ENCODE data around the gene SYT2. TPM values are rescaled to one million over a fixed set of nuclear protein-coding genes. Genes with fewer than 3 reads are reported as not detected.
"Not testable (repeated sequence)": the region's sequence is repeated elsewhere in the genome, so short reads cannot be mapped to it uniquely, and the experiment has no call there.

The SYT2 gene
- total RNA-seq, 6 donors from 2014 or later, result 0.14 TPM; not detected in 5

DNA sequence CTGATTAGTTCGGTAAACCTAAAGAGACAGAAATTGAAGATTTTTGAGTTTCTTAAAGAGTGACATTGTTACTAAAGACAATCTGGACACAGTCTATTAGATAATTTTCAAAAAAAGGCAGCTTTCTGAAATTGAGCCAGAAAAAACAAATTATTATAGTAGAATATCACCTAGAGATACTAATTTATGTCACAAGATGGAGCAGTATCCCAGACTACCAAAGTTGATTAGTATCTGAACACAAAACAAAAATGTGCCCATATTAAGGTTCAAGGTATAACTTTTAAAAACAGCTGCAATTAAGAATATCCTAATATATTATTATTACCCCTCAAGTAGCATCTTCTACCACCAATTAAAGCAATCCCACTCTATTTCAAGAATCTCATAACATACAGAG, 40.5 kb upstream of the SYT2 start:
- no peaks in the 10 kb centered on the region for H3K4me1 ChIP-seq
- TF ChIP-seq POLR2AphosphoS5 (IDR thresholded peaks at IDR 0.05) (no peak), EP300 (IDR thresholded peaks at IDR 0.05) (no peak), POLR2A (IDR thresholded peaks at IDR 0.05) (no peak)
- TF ChIP-seq, protein P1, sequence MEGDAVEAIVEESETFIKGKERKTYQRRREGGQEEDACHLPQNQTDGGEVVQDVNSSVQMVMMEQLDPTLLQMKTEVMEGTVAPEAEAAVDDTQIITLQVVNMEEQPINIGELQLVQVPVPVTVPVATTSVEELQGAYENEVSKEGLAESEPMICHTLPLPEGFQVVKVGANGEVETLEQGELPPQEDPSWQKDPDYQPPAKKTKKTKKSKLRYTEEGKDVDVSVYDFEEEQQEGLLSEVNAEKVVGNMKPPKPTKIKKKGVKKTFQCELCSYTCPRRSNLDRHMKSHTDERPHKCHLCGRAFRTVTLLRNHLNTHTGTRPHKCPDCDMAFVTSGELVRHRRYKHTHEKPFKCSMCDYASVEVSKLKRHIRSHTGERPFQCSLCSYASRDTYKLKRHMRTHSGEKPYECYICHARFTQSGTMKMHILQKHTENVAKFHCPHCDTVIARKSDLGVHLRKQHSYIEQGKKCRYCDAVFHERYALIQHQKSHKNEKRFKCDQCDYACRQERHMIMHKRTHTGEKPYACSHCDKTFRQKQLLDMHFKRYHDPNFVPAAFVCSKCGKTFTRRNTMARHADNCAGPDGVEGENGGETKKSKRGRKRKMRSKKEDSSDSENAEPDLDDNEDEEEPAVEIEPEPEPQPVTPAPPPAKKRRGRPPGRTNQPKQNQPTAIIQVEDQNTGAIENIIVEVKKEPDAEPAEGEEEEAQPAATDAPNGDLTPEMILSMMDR (IDR thresholded peaks at IDR 0.05), result no peak
- peaks cover 31 to 88% (median 53%) of the 10 kb centered on the region in 4 donors for H3K36me3 ChIP-seq
- no peak overlapping the region for H3K4me3 ChIP-seq
- no peak for DNase-seq
- no peaks in the 10 kb centered on the region for H3K27me3 ChIP-seq
- H3K27ac ChIP-seq, result no peak overlapping the region
- ATAC-seq (ENCODE audit: low FRiP score in 2 of 2), result no peak
- H3K9me3 ChIP-seq, result no peaks in the 10 kb centered on the region
- WGBS, 2 donors, result 97 to 100% methylated on average over 1 of the region's 1 CpG

DNA sequence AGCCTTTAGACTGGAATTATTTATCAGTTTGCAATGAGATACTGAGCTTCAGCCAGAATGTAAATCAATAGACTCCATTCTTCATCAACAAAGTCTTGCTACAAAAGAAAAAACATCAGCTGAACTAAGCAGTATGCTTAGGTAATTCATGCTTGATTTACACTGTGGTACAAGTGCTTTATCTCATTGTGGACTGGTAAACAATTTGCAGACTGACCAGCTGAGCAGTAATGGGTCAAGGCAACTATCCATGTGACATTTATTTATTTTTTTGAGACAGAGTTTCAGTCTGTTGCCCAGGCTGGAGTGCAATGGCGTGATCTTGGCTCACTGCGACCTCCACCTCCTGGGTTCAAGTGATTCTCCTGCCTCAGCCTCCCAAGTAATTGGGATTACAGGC, 39.8 kb upstream of the SYT2 start:
- no peak overlapping the region for H3K27ac ChIP-seq
- peaks cover 33 to 88% (median 53%) of the 10 kb centered on the region in 4 donors for H3K36me3 ChIP-seq
- H3K4me1 ChIP-seq, result no peaks in the 10 kb centered on the region
- no peaks in the 10 kb centered on the region for H3K9me3 ChIP-seq
- TF ChIP-seq POLR2A (IDR thresholded peaks at IDR 0.05) (no peak), POLR2AphosphoS5 (IDR thresholded peaks at IDR 0.05) (no peak), EP300 (IDR thresholded peaks at IDR 0.05) (no peak)
- TF ChIP-seq, protein P1 (IDR thresholded peaks at IDR 0.05), result no peak
- H3K4me3 ChIP-seq, result no peak overlapping the region
- no peaks in the 10 kb centered on the region for H3K27me3 ChIP-seq
- DNase-seq (no peak), ATAC-seq (ENCODE audit: low FRiP score in 2 of 2) (no peak)
- WGBS, 2 donors, result 93 to 100% methylated on average over 2 of the region's 2 CpGs

DNA sequence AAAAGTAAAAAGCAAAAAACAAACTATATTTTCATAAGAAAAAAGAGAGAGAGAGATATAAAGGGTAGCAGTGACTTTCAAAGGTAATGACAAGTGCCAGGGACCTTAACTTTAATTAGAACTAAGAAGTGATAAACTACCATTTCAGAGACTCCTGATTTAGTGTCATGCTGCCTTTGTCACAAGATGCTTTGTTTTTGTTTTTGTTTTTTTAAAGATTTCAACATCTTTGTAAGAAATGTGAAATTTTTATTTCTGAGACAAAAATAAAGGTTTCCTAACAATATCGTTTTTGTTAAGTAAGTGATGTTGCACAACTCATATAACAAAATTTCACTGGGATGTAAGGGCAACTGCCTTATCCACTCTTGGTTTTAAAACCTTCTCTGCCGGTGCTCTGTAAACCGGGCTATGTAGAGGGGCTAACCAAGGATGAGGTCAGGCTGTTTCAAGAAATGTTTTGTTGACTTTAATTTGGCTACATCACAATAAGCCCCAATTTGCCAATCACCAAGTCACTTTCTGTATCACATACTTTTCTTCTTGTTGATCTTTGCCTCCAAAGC, 35.2 kb upstream of the SYT2 start:
- Histone ChIP-seq H3K27me3 (no peaks in the 10 kb centered on the region), H3K4me1 (no peaks in the 10 kb centered on the region), H3K4me3 (no peak overlapping the region), H3K36me3 (peaks cover 46 to 89% (median 63%) of the 10 kb centered on the region in 4 donors), H3K9me3 (no peaks in the 10 kb centered on the region), H3K27ac (no peak overlapping the region)
- DNase-seq, result no peak
- no peak for ATAC-seq (ENCODE audit: low FRiP score in 2 of 2)
- WGBS, 2 donors, result 64 to 79% methylated on average over 3 of the region's 3 CpGs
- TF ChIP-seq EP300 (IDR thresholded peaks at IDR 0.05), result no peak
- no peak for TF ChIP-seq POLR2A (IDR thresholded peaks at IDR 0.05)
- TF ChIP-seq, protein P1 (IDR thresholded peaks at IDR 0.05), result no peak
- TF ChIP-seq POLR2AphosphoS5 (IDR thresholded peaks at IDR 0.05), result no peak

DNA sequence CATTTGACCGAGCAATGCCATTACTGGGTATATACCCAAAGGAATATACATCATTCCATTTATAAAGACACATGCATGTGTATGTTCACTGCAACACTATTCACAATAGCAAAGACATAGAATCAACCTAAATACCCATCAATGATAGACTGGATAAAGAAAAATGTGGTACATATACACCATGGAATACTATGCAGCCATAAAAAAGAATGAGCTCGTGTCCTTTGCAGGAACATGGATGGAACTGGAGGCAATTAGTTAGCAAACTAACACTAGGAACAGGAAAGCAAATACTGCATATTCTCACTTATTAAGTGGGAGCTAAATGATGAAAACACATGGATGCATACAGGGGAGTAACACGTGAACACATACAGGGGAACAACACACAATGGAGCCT, 34.5 kb upstream of the SYT2 start:
- DNase-seq; H3K27me3 ChIP-seq; H3K4me1 ChIP-seq; H3K9me3 ChIP-seq; H3K27ac ChIP-seq; ATAC-seq (ENCODE audit: low FRiP score in 2 of 2); H3K4me3 ChIP-seq: not testable (repeated sequence)
- 97 to 98% methylated on average over 3 of the region's 3 CpGs for WGBS, 2 donors
- peaks cover 40 to 87% (median 63%) of the 10 kb centered on the region in 4 donors for H3K36me3 ChIP-seq

DNA sequence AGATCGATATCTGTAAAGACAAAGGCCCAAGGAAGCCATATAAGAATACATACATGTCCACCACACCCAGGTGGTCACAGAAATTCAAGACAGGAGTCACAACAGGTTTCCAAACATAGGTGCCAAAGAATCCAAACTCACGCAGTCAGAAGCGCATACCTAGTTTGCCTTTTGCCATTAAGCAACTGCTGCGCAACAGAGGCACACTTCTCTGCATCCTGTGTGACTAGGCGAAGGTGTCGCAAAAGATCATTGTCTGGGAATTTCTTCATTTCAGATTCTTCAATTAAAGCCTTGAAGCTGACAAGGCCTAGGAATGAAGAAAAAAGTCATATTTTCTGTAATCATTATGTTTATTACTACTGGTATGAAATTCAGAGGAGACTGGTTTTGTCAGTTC, 32.2 kb upstream of the SYT2 start:
- ATAC-seq (ENCODE audit: low FRiP score in 2 of 2), result no peak
- Histone ChIP-seq H3K4me1 (no peaks in the 10 kb centered on the region), H3K36me3 (peaks cover 31 to 91% (median 52%) of the 10 kb centered on the region in 4 donors), H3K27ac (no peak overlapping the region), H3K9me3 (no peaks in the 10 kb centered on the region), H3K27me3 (no peaks in the 10 kb centered on the region), H3K4me3 (no peak overlapping the region)
- TF ChIP-seq, protein P1 (IDR thresholded peaks at IDR 0.05), result no peak
- TF ChIP-seq EP300 (IDR thresholded peaks at IDR 0.05) (no peak), POLR2A (IDR thresholded peaks at IDR 0.05) (no peak), POLR2AphosphoS5 (IDR thresholded peaks at IDR 0.05) (no peak)
- WGBS, 2 donors, result 93 to 95% methylated on average over 6 of the region's 6 CpGs
- no peak for DNase-seq
